Endothelial cell of hepatic sinusoid (primary cell): ENCODE data around the gene CYP4F3.
"Not testable (repeated sequence)": the region's sequence is repeated elsewhere in the genome, so short reads cannot be mapped to it uniquely, and the experiment has no call there.

Experiments used
- in situ Hi-C: cut with HindIII; loops from 2 replicates; pipeline ENCODE4 v1.10.0; 2017; ENCODE audit warnings: low sequenced_read_pairs

The CYP4F3 gene

GRCh38 chr19:15640294-15640903 lies at the start of gene CYP4F3:
Gene CYP4F3 (plus strand): TSS chr19:15640897. CDS start chr19:15641416, 519 bp downstream.
- in situ Hi-C loops, result loop anchor here (5.0 kb wide), 1 partner anchor 47 kb away; no protein-coding TSS in a partner anchor

GRCh38 chr19:15591796-15592195 lies 48.9 kb upstream of the CYP4F3 start:
- in situ Hi-C loops, result no loop called here

DNA sequence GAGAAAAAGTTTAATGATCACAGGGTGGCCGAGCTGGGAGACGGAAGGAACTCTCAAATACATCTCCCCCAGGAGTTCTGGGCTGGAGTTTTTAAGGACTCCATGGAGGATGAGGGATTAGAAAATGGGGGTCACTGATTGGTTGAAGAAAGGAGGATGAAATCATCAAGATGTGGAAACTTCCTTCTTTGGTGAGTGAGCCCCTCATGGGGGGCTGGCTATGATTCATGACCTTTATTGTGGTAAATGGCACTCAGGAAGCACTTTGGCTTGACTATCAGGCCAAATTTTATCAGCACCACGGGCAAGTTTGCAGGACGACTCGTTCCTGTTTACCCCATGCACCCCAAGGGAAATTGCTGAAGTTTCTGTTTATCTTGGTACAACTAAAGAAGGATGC lies 48.2 kb upstream of the CYP4F3 start:
- in situ Hi-C loops, result not testable (repeated sequence)

DNA sequence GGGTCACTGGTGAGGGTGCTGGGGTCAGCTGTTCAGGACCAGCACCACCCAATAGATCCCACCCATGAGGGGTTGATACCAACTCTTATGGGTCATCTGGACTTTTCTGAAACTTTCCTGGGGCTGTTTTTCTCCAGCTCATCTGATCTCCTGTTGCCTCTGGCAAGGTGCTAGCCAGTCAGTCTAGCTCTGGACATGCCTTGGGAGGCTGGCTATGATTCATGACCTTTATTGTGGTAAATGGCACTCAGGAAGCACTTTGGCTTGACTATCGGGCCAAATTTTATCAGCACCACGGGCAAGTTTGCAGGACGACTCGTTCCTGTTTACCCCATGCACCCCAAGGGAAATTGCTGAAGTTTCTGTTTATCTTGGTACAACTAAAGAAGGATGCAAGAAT lies 46.9 kb upstream of the CYP4F3 start:
- in situ Hi-C loops, result not testable (repeated sequence)

- in situ Hi-C loops, result no loop called here
Measured at GRCh38 chr19:15595069-15595468, 45.6 kb upstream of the CYP4F3 start.

DNA sequence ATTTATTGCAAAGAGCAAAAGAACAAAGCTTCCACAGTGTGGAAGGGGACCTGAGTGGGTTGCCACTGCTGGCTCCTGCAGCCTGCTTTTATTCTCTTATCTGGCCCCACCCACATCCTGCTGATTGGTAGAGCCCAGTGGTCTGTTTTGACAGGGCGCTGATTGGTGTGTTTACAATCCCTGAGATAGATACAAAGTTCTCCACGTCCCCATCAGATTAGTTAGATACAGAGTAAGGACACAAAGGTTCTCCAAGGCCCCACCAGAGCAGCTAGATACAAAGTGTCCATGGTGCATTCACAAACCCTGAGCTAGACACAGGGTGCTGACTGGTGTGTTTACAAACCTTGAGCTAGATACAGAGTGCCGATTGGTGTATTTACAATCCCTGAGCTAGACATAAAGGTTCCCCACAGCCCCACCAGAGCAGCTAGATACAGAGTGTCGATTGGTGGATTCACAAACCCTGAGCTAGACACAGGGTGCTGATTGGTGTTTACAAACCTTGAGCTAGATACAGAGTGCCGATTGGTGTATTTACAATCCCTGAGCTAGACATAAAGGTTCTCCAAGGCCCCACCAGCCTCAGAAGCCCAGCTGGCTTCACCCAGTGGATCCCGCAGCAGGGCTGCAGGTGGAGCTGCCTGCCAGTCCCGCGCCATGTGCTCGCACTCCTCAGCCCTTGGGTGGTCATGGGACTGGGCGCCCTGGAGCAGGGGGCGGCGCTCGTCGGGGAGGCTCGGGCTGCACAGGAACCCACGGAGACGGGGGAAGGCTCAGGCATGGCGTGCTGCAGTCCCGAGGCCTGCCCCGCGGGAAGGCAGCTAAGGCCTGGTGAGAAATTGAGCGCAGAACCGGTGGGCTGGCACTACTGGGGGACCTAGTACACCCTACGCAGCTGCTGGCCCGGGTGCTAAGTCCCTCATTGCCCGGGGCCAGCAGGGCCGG lies 32.4 kb upstream of the CYP4F3 start:
- in situ Hi-C loops, result not testable (repeated sequence)

DNA sequence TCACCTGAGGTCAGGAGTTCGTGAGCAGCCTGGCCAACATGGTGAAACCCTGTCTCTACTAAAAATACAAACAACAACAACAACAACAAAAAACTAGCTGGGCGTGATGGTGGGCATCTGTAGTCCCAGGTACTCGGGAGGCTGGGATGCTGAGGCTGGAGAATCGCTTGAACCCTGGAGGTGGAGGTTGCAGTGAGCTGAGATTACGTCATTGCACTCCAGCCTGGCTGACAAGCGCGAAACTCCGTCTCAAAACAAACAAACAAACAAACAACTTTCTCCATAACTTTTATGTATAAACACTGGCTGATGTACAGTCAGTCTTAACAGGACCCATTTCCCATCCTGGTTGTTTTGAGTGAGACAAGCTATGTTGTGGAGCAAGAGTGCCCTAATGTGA lies 31.4 kb upstream of the CYP4F3 start:
- in situ Hi-C loops, result no loop called here

GRCh38 chr19:15612342-15612741 lies 28.4 kb upstream of the CYP4F3 start:
- in situ Hi-C loops, result no loop called here

DNA sequence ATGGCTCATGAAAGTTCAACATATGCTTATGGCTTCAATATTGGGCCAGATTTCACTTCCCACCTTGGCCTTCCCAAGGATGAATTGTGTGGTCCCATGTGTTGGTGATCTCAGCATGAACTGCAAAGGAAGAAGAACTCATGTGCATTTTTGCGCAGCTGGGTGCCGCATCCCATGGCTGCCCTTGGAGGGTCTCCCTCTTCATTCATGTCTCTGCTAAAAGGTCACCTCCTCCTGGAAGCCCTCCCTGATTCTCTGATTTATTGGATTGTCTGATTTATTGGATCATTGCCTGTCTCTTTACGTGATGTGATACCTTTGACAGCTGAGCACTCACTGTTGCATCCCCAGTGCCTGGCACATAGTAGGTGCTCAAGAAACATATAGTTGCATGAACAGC lies 27.4 kb upstream of the CYP4F3 start:
- in situ Hi-C loops, result no loop called here

DNA sequence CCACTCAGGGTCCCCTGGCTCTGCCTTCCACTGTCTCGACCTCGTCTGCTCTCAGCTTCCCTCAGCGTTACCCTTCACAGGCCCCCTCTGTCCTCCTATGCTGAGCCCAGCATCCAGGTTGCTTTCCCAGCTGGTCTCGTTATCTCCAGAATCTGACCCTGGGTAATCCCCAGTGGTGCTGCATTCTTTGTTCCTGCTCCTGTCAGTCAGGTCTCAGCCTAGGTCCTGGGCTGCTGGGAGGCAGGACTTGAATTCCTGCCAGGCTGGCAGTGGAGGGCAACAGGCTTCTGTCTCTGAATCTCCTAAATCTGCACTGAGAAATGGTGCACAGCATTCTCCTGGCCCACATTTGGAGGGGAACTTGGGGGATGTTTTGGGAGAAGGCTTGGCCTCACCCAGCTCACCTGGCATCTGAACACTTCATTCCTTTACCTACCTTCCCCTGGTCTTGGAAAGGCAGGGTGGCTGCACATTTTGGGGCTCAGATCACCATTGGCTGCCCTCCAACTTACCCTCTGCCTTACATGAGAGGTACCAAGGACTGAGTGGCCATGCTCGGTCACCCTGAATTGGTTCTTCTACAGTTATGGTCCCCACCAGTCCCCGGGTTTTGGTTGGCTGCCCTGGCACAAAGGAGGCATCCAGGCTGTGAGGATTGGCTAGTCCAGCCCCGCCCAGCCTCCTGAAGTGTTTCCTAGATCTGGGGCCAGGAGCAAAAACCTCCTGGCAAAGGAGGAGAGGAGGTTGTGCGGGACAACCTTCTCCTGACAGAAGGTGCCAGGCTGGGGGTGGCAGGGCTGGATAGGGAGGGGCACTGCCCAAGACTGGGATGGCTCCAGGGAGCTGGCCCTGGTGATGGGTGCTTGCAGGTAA lies 26.0 kb upstream of the CYP4F3 start, which contains the start of gene CYP4F8:
Gene CYP4F8 (plus strand): TSS at position 712 of the 873 bp plus-strand sequence. CDS start 399 bp downstream, outside the sequence.
- in situ Hi-C loops, result no loop called here

- in situ Hi-C loops, result no loop called here
Measured at GRCh38 chr19:15615526-15615925, 25.2 kb upstream of the CYP4F3 start.

GRCh38 chr19:15616183-15616582 lies 24.5 kb upstream of the CYP4F3 start:
- in situ Hi-C loops, result no loop called here

- in situ Hi-C loops, result no loop called here
Measured at GRCh38 chr19:15616627-15617270, 23.9 kb upstream of the CYP4F3 start.

DNA sequence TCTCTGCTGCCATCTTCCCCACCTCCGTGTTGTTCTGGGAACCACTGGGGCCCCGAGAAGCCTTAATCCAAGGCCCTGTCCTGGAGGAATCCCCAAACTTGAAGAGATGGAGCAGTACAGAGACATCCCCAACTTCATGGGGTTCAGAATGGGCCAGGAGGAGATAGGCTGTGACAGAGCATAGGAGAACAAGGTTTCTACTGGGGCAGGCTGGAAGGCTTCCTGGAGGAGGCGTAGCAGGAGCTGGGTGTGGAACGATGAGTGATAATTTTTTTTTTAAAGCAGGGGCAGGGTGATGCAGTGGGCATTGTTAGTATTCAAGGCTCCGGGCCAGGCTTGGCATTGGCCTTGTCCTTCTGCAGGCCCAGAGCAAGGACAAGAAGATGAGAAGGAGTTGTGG lies 22.4 kb upstream of the CYP4F3 start:
- in situ Hi-C loops, result no loop called here

- in situ Hi-C loops, result no loop called here
Measured at GRCh38 chr19:15621801-15622200, 18.9 kb upstream of the CYP4F3 start.

DNA sequence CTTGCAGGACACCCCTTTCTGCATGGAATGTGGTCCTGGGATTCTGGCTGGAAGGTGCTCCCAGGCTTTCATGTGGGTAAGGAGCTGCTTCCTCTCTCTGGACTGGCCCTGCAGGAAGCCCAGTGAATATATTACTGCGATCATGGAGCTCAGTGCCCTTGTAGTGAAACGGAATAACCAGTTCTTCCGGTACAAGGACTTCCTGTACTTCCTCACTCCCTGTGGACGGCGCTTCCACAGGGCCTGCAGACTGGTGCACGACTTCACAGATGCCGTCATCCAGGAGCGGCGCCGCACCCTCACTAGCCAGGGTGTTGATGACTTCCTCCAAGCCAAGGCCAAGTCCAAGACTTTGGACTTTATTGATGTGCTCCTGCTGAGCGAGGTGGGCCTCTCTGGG lies 17.7 kb upstream of the CYP4F3 start:
- in situ Hi-C loops, result no loop called here

DNA sequence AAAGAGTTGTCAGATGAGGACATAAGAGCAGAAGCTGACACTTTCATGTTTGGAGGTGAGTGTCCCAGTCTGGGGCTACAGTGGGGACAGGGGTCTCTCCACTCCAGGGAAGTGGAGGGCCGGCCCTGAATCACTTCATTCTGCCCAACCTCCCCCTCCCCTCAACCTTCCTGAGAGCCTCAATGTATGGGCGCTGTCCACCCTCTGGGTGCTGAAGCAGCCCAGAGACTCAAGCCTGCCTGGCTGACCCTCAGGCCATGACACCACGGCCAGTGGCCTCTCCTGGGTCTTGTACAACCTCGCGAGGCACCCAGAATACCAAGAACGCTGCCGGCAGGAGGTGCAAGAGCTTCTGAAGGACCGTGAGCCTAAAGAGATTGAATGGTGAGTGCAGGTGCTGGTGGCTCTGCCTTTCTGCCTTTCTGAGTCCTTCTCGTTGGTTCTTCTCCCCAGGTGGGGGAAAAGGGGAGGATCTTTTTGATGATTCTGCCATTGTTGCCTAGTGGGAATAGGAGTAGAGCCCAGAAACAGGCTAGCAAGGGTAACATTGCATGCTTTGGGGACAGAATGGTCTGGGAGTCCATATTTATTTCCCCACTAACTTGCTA lies 16.9 kb upstream of the CYP4F3 start:
- in situ Hi-C loops, result no loop called here

- in situ Hi-C loops, result no loop called here
Measured at GRCh38 chr19:15628236-15629002, 12.3 kb upstream of the CYP4F3 start.
